HL-60 (cell line): Measurements from ENCODE around the gene ANKH.

Experiments
- DNase-seq, 2 experiments: peaks; one replicate each; pipeline ENCODE4 v3.0.0-alpha.2; 2010 to 2020; ENCODE audit warnings: low read depth in 1 of 2, low spot score in 1 of 2
- H3K27ac ChIP-seq: fragments of 250-450 bp; sonication (Bioruptor Pico); replicated peaks from 2 replicates; pipeline ENCODE4 v1.5.1; 2020; ENCODE audit warnings: mild to moderate bottlenecking, moderate library complexity
- H3K27me3 ChIP-seq: fragments of 250-450 bp; sonication (Bioruptor Pico); 2 replicates; pipeline ENCODE4 v1.5.1; 2021; ENCODE audit warnings: mild to moderate bottlenecking, moderate library complexity; ENCODE audit not compliant: insufficient read depth, poor library complexity, severe bottlenecking
- H3K4me3 ChIP-seq: replicated peaks from 2 replicates; pipeline ENCODE4 v1.5.1; 2011; ENCODE audit warnings: mild to moderate bottlenecking, control low read depth, low read length; ENCODE audit not compliant: insufficient read depth
- GABPA ChIP-seq: IDR thresholded peaks from 2 replicates; pipeline ENCODE4 v1.6.1; 2012; ENCODE audit warnings: low read depth
- POLR2AphosphoS5 ChIP-seq: IDR thresholded peaks from 2 replicates; pipeline ENCODE4 v1.6.1; 2012; ENCODE audit warnings: low read depth
- SPI1 ChIP-seq: IDR thresholded peaks from 2 replicates; pipeline ENCODE4 v1.6.1; 2012; ENCODE audit warnings: low read depth, mild to moderate bottlenecking, borderline replicate concordance
- TF ChIP-seq, protein P1 (sequence below): IDR thresholded peaks from one replicate; pipeline ENCODE4 v1.5.1; 2011; ENCODE audit warnings: low read length, control low read depth, inconsistent platforms; ENCODE audit not compliant: insufficient read depth
- TF ChIP-seq, protein P2 (sequence below): IDR thresholded peaks from 2 replicates; pipeline ENCODE4 v1.6.1; 2012; ENCODE audit warnings: low read depth; ENCODE audit not compliant: insufficient replicate concordance

Gene ANKH

DNA sequence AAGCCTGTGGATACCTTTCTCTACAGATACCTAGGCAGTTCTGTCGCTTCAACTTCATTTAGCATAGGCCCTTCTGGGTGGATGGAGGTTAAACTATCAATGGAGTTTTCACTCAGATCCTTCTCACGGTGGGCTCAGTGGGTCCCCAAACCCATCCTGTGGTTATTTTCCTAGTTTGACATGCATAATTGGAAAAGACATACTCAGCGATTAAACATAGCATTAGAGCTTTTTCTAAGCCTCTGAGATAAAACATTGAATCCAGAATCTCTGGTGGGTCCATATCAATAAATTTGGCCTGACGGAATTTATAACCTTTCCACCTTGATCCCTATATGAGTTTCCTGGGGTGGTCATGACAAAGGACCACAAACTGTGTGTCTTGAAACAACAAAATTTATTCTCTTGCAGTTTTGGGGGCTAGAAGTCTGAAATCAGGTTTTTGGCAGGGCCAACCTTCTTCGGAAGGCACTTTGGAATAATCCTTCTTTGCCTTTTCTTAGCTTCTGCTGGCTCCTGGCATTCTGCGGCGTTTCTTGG, 208.8 kb downstream of the ANKH start:
- Histone ChIP-seq H3K4me3 (no peak overlapping the region), H3K27ac (no peak overlapping the region)
- DNase-seq, result no peak

DNA sequence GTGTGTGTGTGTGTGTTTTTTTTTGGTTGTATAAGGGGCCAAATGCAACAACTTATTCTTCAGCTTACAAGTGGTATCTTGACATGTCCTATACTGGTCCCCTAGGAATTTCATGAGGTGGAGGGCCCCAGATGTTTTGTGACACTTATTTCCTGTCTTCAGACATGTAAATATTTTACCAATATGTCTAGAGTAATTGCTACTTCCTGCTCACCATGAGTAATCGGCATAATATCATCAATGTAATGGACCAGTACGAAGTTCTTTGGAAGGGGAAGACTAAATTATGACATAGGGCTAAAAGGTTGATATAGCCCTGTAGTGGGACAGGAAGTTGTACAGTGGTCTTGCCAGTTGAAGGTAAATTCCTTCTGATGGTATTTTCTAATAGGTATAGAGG, 210.7 kb downstream of the ANKH start:
- DNase-seq, result no peak
- no peaks in the 10 kb centered on the region for H3K27me3 ChIP-seq
- TF ChIP-seq POLR2AphosphoS5 (no peak), GABPA (no peak), SPI1 (no peak)
- TF ChIP-seq, protein P1, sequence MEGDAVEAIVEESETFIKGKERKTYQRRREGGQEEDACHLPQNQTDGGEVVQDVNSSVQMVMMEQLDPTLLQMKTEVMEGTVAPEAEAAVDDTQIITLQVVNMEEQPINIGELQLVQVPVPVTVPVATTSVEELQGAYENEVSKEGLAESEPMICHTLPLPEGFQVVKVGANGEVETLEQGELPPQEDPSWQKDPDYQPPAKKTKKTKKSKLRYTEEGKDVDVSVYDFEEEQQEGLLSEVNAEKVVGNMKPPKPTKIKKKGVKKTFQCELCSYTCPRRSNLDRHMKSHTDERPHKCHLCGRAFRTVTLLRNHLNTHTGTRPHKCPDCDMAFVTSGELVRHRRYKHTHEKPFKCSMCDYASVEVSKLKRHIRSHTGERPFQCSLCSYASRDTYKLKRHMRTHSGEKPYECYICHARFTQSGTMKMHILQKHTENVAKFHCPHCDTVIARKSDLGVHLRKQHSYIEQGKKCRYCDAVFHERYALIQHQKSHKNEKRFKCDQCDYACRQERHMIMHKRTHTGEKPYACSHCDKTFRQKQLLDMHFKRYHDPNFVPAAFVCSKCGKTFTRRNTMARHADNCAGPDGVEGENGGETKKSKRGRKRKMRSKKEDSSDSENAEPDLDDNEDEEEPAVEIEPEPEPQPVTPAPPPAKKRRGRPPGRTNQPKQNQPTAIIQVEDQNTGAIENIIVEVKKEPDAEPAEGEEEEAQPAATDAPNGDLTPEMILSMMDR, result no peak
- TF ChIP-seq, protein P2, sequence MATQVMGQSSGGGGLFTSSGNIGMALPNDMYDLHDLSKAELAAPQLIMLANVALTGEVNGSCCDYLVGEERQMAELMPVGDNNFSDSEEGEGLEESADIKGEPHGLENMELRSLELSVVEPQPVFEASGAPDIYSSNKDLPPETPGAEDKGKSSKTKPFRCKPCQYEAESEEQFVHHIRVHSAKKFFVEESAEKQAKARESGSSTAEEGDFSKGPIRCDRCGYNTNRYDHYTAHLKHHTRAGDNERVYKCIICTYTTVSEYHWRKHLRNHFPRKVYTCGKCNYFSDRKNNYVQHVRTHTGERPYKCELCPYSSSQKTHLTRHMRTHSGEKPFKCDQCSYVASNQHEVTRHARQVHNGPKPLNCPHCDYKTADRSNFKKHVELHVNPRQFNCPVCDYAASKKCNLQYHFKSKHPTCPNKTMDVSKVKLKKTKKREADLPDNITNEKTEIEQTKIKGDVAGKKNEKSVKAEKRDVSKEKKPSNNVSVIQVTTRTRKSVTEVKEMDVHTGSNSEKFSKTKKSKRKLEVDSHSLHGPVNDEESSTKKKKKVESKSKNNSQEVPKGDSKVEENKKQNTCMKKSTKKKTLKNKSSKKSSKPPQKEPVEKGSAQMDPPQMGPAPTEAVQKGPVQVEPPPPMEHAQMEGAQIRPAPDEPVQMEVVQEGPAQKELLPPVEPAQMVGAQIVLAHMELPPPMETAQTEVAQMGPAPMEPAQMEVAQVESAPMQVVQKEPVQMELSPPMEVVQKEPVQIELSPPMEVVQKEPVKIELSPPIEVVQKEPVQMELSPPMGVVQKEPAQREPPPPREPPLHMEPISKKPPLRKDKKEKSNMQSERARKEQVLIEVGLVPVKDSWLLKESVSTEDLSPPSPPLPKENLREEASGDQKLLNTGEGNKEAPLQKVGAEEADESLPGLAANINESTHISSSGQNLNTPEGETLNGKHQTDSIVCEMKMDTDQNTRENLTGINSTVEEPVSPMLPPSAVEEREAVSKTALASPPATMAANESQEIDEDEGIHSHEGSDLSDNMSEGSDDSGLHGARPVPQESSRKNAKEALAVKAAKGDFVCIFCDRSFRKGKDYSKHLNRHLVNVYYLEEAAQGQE, result no peak
- H3K4me3 ChIP-seq, result no peak overlapping the region
- no peak overlapping the region for H3K27ac ChIP-seq

More for the DNA sequence above, 208.8 kb downstream of the ANKH start:
- TF ChIP-seq, protein P2, result no peak
- TF ChIP-seq POLR2AphosphoS5, result no peak
- no peak for TF ChIP-seq GABPA
- TF ChIP-seq, protein P1, result no peak
- no peak for TF ChIP-seq SPI1
- H3K27me3 ChIP-seq, result no peaks in the 10 kb centered on the region

DNA sequence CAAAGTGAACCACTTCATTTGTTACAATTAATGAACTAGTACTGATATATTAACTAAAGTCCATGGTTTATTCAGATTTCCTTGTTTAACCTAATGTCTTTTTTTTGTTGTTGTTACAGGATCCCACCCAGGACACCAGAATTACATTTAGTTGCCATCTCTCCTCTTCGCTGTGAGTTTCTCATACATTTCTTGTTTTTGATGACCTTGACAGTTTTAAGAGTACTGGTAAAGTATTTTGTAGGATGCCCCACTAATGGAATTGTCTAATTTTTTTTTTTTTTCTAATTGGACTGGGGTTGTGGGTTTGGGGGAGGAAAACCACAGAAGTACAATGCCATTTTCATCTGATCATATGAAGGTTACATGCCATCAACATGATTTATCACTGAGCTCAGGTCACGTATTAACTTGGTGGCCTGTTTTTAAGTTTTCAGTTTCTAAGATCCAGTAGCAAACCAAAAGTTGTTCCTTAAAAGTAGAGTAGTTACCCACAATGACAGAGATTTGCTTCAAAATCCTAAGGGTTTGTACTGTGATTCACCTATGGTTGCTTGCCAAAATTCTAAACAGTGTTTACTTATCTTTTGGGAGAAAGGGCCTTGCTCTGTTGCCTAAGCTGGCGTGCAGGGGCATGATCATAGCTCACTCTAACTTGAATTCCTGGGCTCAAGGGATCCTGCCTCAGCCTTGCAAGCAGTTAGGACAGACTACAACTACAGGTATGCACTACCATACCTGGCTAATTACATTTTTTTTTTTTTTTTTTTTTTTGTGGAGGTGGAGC, 211.6 kb downstream of the ANKH start:
- Histone ChIP-seq H3K27ac (no peak overlapping the region), H3K27me3 (no peaks in the 10 kb centered on the region)
- no peak for DNase-seq

More for the DNA sequence above, 211.6 kb downstream of the ANKH start:
- TF ChIP-seq GABPA (no peak), POLR2AphosphoS5 (no peak), SPI1 (no peak)
- TF ChIP-seq, protein P2, result no peak
- TF ChIP-seq, protein P1, result no peak
- H3K4me3 ChIP-seq, result no peak overlapping the region
